ENCODE measurements around the gene STX8.

GRCh38 chr17:9521062-9521461 is 54.6 kb downstream of the STX8 start:
- TF ChIP-seq EZH2phosphoT487 (IDR thresholded peaks at IDR 0.05; ENCODE audit: low read depth) (no peak), CTCF (IDR thresholded peaks at IDR 0.05; ENCODE audit: low read depth, low read length) (no peak)
